HepG2 (cell line): Measurements from ENCODE around the gene RASGRF1. TPM values are rescaled to one million over a fixed set of nuclear protein-coding genes. Genes with fewer than 3 reads are reported as not detected.

Source experiments
- ATF6 ChIP-seq: sonication (generic); formaldehyde crosslinking; conservative IDR thresholded peaks from 2 replicates; pipeline ENCODE4 v1.4.0; 2020; ENCODE audit warnings: missing genetic modification reagents
- DZIP1 ChIP-seq: sonication (generic); formaldehyde crosslinking; IDR thresholded peaks from 2 replicates; pipeline ENCODE4 v1.5.0; 2020; ENCODE audit warnings: mild to moderate bottlenecking, missing genetic modification reagents
- GATAD1 ChIP-seq: IDR thresholded peaks from 2 replicates; pipeline ENCODE4 v1.6.1; 2016; ENCODE audit warnings: missing genetic modification reagents, missing compliant biosample characterization
- HOXA5 ChIP-seq: sonication (generic); formaldehyde crosslinking; IDR thresholded peaks from 2 replicates; pipeline ENCODE4 v1.4.0; 2020; ENCODE audit warnings: missing genetic modification reagents
- MAX ChIP-seq: IDR thresholded peaks from 2 replicates; pipeline ENCODE4 v1.6.1; 2012; ENCODE audit warnings: inconsistent platforms
- MBD4 ChIP-seq: IDR thresholded peaks from 2 replicates; pipeline ENCODE4 v1.6.1; 2012; ENCODE audit warnings: low read length, inconsistent platforms, borderline replicate concordance
- MBNL3 ChIP-seq: fragments of 250-450 bp; sonication (Bioruptor Pico); conservative IDR thresholded peaks from 2 replicates; pipeline ENCODE4 v1.8.0; 2022; ENCODE audit warnings: mild to moderate bottlenecking, inconsistent platforms
- MXD4 ChIP-seq: IDR thresholded peaks from 2 replicates; pipeline ENCODE4 v1.6.1; 2016; ENCODE audit warnings: mild to moderate bottlenecking, missing biosample characterization, missing genetic modification reagents
- NPAS2 ChIP-seq: sonication (generic); formaldehyde crosslinking; IDR thresholded peaks from 2 replicates; pipeline ENCODE4 v1.8.0; 2022; ENCODE audit warnings: mild to moderate bottlenecking, missing genetic modification reagents, borderline replicate concordance
- NR2F1 ChIP-seq, 2 experiments: fragments of 450-650 bp in 1 of 2; formaldehyde crosslinking in 1 of 2; IDR thresholded peaks; 2 replicates each; pipeline versions ENCODE4 v1.5.0 to v1.6.1; 2016 to 2020; ENCODE audit warnings: mild to moderate bottlenecking in 1 of 2, missing compliant biosample characterization in 1 of 2, missing genetic modification reagents in 1 of 2, moderate library complexity in 1 of 2
- PHF20 ChIP-seq: sonication (generic); formaldehyde crosslinking; IDR thresholded peaks from 2 replicates; pipeline ENCODE4 v1.5.0; 2020; ENCODE audit warnings: mild to moderate bottlenecking, missing genetic modification reagents
- PHF8 ChIP-seq: sonication (generic); formaldehyde crosslinking; IDR thresholded peaks from 2 replicates; pipeline ENCODE4 v1.5.0; 2020; ENCODE audit warnings: missing genetic modification reagents
- SOX6 ChIP-seq, 2 experiments: fragments of 450-650 bp in 1 of 2; sonication (generic) in 1 of 2; formaldehyde crosslinking in 1 of 2; IDR thresholded peaks; 2 replicates each; pipeline versions ENCODE4 v1.4.0 to v1.6.1; 2017 to 2020; ENCODE audit warnings: antibody characterized with exemption in 1 of 2, mild to moderate bottlenecking in 1 of 2, missing genetic modification reagents in 1 of 2
- TAF15 ChIP-seq: fragments of 200-400 bp; formaldehyde crosslinking; IDR thresholded peaks from one replicate; pipeline ENCODE4 v1.6.1; 2018; ENCODE audit warnings: mild to moderate bottlenecking, low read depth, low read length; ENCODE audit not compliant: poor library complexity, severe bottlenecking
- TEAD3 ChIP-seq: optimal IDR thresholded peaks from 2 replicates; pipeline ENCODE3; 2016; ENCODE audit warnings: borderline replicate concordance
- XBP1 ChIP-seq: sonication (generic); formaldehyde crosslinking; IDR thresholded peaks from 2 replicates; pipeline ENCODE4 v1.5.0; 2020; ENCODE audit warnings: missing genetic modification reagents
- ZFP36L2 ChIP-seq: sonication (generic); formaldehyde crosslinking; IDR thresholded peaks from 2 replicates; pipeline ENCODE4 v1.4.0; 2020; ENCODE audit warnings: missing genetic modification reagents
- ZNF143 ChIP-seq: sonication (generic); formaldehyde crosslinking; IDR thresholded peaks from 2 replicates; pipeline ENCODE4 v1.4.0; 2020; ENCODE audit warnings: missing genetic modification reagents
- ZNF264 ChIP-seq: sonication (generic); formaldehyde crosslinking; IDR thresholded peaks from 2 replicates; pipeline ENCODE4 v1.4.0; 2020; ENCODE audit warnings: missing genetic modification reagents
- ZNF276 ChIP-seq: sonication (generic); formaldehyde crosslinking; IDR thresholded peaks from 2 replicates; pipeline ENCODE4 v1.4.0; 2020; ENCODE audit warnings: mild to moderate bottlenecking, low read depth, missing genetic modification reagents
- ZNF362 ChIP-seq: sonication (generic); formaldehyde crosslinking; IDR thresholded peaks from 2 replicates; pipeline ENCODE4 v1.4.0; 2020; ENCODE audit warnings: missing genetic modification reagents, mild to moderate bottlenecking, borderline replicate concordance
- ZNF619 ChIP-seq: sonication (generic); formaldehyde crosslinking; IDR thresholded peaks from 2 replicates; pipeline ENCODE4 v1.4.0; 2020; ENCODE audit warnings: mild to moderate bottlenecking, missing genetic modification reagents
- polyA plus RNA-seq, 8 experiments: library from polyadenylated mRNA; depleted of rRNA in 3 of 8; stranded (reverse) in 7 of 8; unstranded in 1 of 8; fragments of >200 nt; fragmentation: Illumina TruSeq in 4 of 8; extraction: Trizol in 4 of 8; gene quantifications; 2 replicates each; pipeline versions ENCODE4 v1.2.1 to v1.2.3, GENCODE V29; 2011 to 2016; ENCODE audit warnings: low read depth in 4 of 8, missing spikeins in 1 of 8, mixed read lengths in 1 of 8; ENCODE audit not compliant: insufficient read depth in 1 of 8
- total RNA-seq, 5 experiments: library from RNA; depleted of rRNA; stranded (reverse); fragments of >200 nt; fragmentation: Illumina TruSeq; extraction: Trizol; gene quantifications; 2 replicates each; pipeline ENCODE4 v1.2.3, GENCODE V29; 2016; ENCODE audit warnings: low read depth in 1 of 5

Gene RASGRF1
- total and polyA plus RNA-seq, 2 of the 13 experiments (the other 11 are each of a cell fraction or from before 2014, with no cell fraction given), result 0.55 to 3.0 TPM

GRCh38 chr15:78944669-78945407, 145.7 kb downstream of the RASGRF1 start, which contains the start of gene CTSH (continued):
- TF ChIP-seq ATF6 (CRISPR knock-in tag) (no peak), ZNF276 (CRISPR knock-in tag) (0 out of 2 replicates have a peak, but pooled peaks have one; percentile 68), NPAS2 (CRISPR knock-in tag) (no peak), GATAD1 (peak; percentile 39; the same call in 1 of the 2 replicates), HOXA5 (CRISPR knock-in tag) (no peak; the same call in 1 of the 2 replicates), ZNF264 (CRISPR knock-in tag) (no peak), MBNL3 (no peak), ZNF619 (peak; percentile 84; the same call in 1 of the 2 replicates), XBP1 (no peak), MAX (peak; percentile 96), DZIP1 (peak; percentile 89; the same call in 1 of the 2 replicates), ZNF362 (0 out of 2 replicates have a peak, but pooled peaks have one; percentile 50), MBD4 (no peak), ZFP36L2 (CRISPR knock-in tag) (no peak), TEAD3 (CRISPR knock-in tag) (peak; percentile 58), PHF20 (CRISPR knock-in tag) (peak; percentile 55; the same call in 1 of the 2 replicates), TAF15 (no peak), MXD4 (CRISPR knock-in tag) (peak; percentile 85), ZNF143 (CRISPR knock-in tag) (no peak), PHF8 (peak; percentile 93), NR2F1 (CRISPR knock-in tag; IDR thresholded peaks at IDR 0.05) (no peak), SOX6 (IDR thresholded peaks at IDR 0.05) (no peak), SOX6 (CRISPR knock-in tag; IDR thresholded peaks at IDR 0.05) (peak; percentile 49)
